A673 (cell line): Measurements from ENCODE around the gene TTC5. TPM values are rescaled to one million over a fixed set of nuclear protein-coding genes. Genes with fewer than 3 reads are reported as not detected.

ENCODE experiments used
- BruUV-seq: library from RNA; stranded (reverse); fragments of 400-500 nt; replicated peaks from 2 replicates; lab custom pipeline; 2021; lab: Mats Ljungman, UMichigan
- CTCF ChIA-PET: fragments of 300-600 bp; sonication (Branson Sonifier 250); formaldehyde crosslinking; loops from one replicate; lab custom pipeline; 2022; ENCODE audit warnings: antibody characterized with exemption; lab: Charles Lee
- POLR2A ChIA-PET: fragments of 300-600 bp; sonication (Branson Sonifier 250); formaldehyde crosslinking; loops from one replicate; lab custom pipeline; 2022; ENCODE audit warnings: antibody characterized with exemption; ENCODE audit not compliant: low non-redundant PET; lab: Charles Lee
- DNase-seq: peaks from one replicate; pipeline ENCODE4 v3.0.0-alpha.2; 2015; ENCODE audit warnings: low spot score
- H3K27ac ChIP-seq: fragments of 200-600 bp; sonication (generic); 2 replicates; pipeline ENCODE4 v1.5.1; 2016; ENCODE audit warnings: mixed run types, low read depth, mild to moderate bottlenecking, mixed read lengths, antibody characterized with exemption, low read length; ENCODE audit not compliant: poor library complexity, severe bottlenecking
- H3K27me3 ChIP-seq: fragments of 200-600 bp; sonication (generic); replicated peaks from 2 replicates; pipeline ENCODE4 v1.6.1; 2017; ENCODE audit warnings: mixed run types, low read depth, mild to moderate bottlenecking, mixed read lengths, antibody characterized with exemption, low read length; ENCODE audit not compliant: insufficient read depth, poor library complexity
- H3K36me3 ChIP-seq: fragments of 200-600 bp; sonication (generic); 2 replicates; pipeline ENCODE4 v1.6.1; 2016; ENCODE audit warnings: mixed run types, mild to moderate bottlenecking, mixed read lengths, antibody characterized with exemption, low read length; ENCODE audit not compliant: insufficient read depth, poor library complexity, severe bottlenecking
- H3K4me1 ChIP-seq: fragments of 200-600 bp; sonication (generic); 2 replicates; pipeline ENCODE4 v1.6.1; 2017; ENCODE audit warnings: mixed run types, mild to moderate bottlenecking, mixed read lengths, antibody characterized with exemption, low read length; ENCODE audit not compliant: insufficient read depth, poor library complexity, severe bottlenecking
- H3K4me3 ChIP-seq: fragments of 200-600 bp; sonication (generic); 2 replicates; pipeline ENCODE4 v1.5.1; 2016; ENCODE audit warnings: low read depth, mixed run types, mild to moderate bottlenecking, mixed read lengths, low read length; ENCODE audit not compliant: poor library complexity, severe bottlenecking
- H3K9me3 ChIP-seq: fragments of 200-600 bp; sonication (generic); 2 replicates; pipeline ENCODE4 v1.6.1; 2016; ENCODE audit warnings: mixed run types, low read depth, mild to moderate bottlenecking, mixed read lengths, antibody characterized with exemption, low read length; ENCODE audit not compliant: poor library complexity, severe bottlenecking
- CTCF ChIP-seq: fragments of 300-800, 200-600 bp; sonication (generic); conservative IDR thresholded peaks from 2 replicates; pipeline ENCODE4 v1.5.1; 2017; ENCODE audit warnings: low read depth, mild to moderate bottlenecking, antibody characterized with exemption, low read length, moderate library complexity, mixed read lengths
- EZH2 ChIP-seq: fragments of 200-600 bp; sonication (generic); IDR thresholded peaks from 2 replicates; pipeline ENCODE4 v1.6.1; 2017; ENCODE audit warnings: borderline replicate concordance, low read depth, mild to moderate bottlenecking, mixed read lengths, antibody characterized with exemption, low read length; ENCODE audit not compliant: poor library complexity, severe bottlenecking
- intact Hi-C: fragments of 100-400 bp; cut with micrococcal nuclease; formaldehyde crosslinking; loops from one replicate; pipeline ENCODE4 v1.10.0; 2022; ENCODE audit not compliant: unreplicated experiment
- total RNA-seq: library from RNA; stranded (reverse); gene quantifications from 2 replicates; pipeline ENCODE4 v1.2.3, GENCODE V29; 2021

TTC5 gene
- total RNA-seq, 1 experiment from 2014 or later = 31.8 TPM

- ChIA-PET POLR2A (no interaction called here), CTCF (no interaction called here)
- Histone ChIP-seq H3K27ac (no peak overlapping the region), H3K27me3 (no peaks in the 10 kb centered on the region), H3K4me1 (no peaks in the 10 kb centered on the region), H3K9me3 (no peaks in the 10 kb centered on the region), H3K36me3 (peaks cover 73% of the 10 kb centered on the region), H3K4me3 (no peak overlapping the region)
- intact Hi-C loops = no loop called here
- no peak for TF ChIP-seq CTCF
- TF ChIP-seq EZH2 = no peak
- DNase-seq = no peak
- BruUV-seq = no TSS peak
Observed at GRCh38 chr14:20314026-20314425, 8.3 kb upstream of the TTC5 start.

- no peaks in the 10 kb centered on the region for H3K36me3 ChIP-seq
- no TSS peak for BruUV-seq
- no peaks in the 10 kb centered on the region for H3K27me3 ChIP-seq
- H3K4me3 ChIP-seq = peak overlapping the region; percentile 63
- intact Hi-C loops = no loop called here
- H3K9me3 ChIP-seq = no peaks in the 10 kb centered on the region
- no peak for DNase-seq
- POLR2A ChIA-PET = no interaction called here
- CTCF ChIA-PET = interaction anchor here (0.6 kb wide), 1 partner anchor 359 kb away, joined by 6 read pairs; no protein-coding TSS in a partner anchor
- TF ChIP-seq CTCF (no peak; the same call in 1 of the 2 replicates), EZH2 (no peak)
- H3K27ac ChIP-seq = no peak overlapping the region
- H3K4me1 ChIP-seq = peaks cover 12% of the 10 kb centered on the region
Observed at GRCh38 chr14:20306079-20306423, 300 bp upstream of the TTC5 start.

- no peaks in the 10 kb centered on the region for H3K27me3 ChIP-seq
- no peaks in the 10 kb centered on the region for H3K9me3 ChIP-seq
- POLR2A ChIA-PET = no interaction called here
- CTCF ChIA-PET = no interaction called here
- intact Hi-C loops = no loop called here
- no peak overlapping the region for H3K4me3 ChIP-seq
- H3K27ac ChIP-seq = no peak overlapping the region
- TF ChIP-seq CTCF (no peak), EZH2 (no peak)
- BruUV-seq = no TSS peak
- peaks cover 12% of the 10 kb centered on the region for H3K4me1 ChIP-seq
- no peak for DNase-seq
- H3K36me3 ChIP-seq = peaks cover 16% of the 10 kb centered on the region
Observed at GRCh38 chr14:20302042-20302755, 3.6 kb downstream of the TTC5 start.
